ENCODE results near the gene ANO9. TPM values are rescaled to one million over a fixed set of nuclear protein-coding genes. Genes with fewer than 3 reads are reported as not detected.

The ANO9 gene
- total and polyA plus RNA-seq, 8 donors = 5.7 to 208 (median 31.6) TPM

DNA sequence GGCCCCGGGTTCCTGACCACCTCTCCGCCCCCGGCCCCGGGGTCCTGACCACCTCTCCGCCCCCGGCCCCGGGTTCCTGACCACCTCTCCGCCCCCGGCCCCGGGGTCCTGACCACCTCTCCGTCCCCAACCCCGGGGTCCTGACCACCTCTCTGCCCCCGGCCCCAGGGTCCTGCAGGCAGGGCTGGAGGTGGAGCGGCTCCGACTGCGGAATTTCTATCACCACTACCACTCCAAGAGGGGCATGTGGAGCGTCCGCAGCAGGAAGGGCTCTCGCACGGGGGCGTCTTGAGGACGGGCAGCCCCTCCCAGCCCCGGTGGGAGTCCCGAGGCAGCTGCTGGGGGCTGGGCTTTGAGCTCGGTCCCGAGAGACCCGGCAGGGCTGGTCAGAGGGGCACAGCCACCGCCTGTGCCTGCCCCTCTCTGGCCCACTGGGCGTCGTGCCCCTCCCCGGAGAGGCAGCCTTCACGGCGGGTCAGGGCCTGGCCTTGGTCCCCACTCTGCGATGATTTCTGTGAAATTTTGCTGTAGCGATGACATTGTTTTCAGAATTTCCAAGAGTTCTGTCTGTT lies 60.2 kb downstream of the ANO9 start:
- Histone ChIP-seq H3K27ac (no peak overlapping the region), H3K27me3 (peaks cover 0 to 24% (median 10%) of the 10 kb centered on the region in 3 donors), H3K9me3 (peaks cover 0 to 11% (median 7%) of the 10 kb centered on the region in 4 donors), H3K36me3 (no peaks in the 10 kb centered on the region), H3K4me1 (no peaks in the 10 kb centered on the region), H3K4me3 (no peak overlapping the region)
- DNase-seq = no peak
- intact Hi-C loops (cut with DNase I; ENCODE audit: low total_unique reads) = no loop called here
- 72 to 88% (median 78%) methylated on average over 9 to 30 of the region's 35 CpGs for WGBS, 5 donors
- TF ChIP-seq EP300 (IDR thresholded peaks at IDR 0.05) (no peak), POLR2AphosphoS5 (IDR thresholded peaks at IDR 0.05) (no peak), POLR2A (IDR thresholded peaks at IDR 0.05) (no peak), CTCF (IDR thresholded peaks at IDR 0.05) (no peak)

DNA sequence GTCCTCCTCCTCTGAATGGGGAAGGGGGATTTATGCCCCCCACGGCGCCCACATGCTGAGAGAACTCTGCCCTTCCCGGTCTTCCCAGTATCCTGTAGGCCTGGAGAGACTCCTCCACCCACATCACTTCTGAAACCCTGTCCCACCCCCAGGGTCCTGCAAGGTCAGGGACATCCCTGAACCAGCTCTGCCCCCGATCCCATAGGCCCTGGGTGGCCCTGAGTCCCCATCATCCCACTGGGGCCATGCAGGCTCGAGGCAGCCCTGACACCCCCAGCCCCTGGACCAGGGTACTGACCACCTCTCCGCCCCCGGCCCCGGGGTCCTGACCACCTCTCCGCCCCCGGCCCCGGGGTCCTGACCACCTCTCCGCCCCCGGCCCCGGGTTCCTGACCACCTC lies 60.8 kb downstream of the ANO9 start:
- DNase-seq = no peak

GRCh38 chr11:380491-380890 lies 61.3 kb downstream of the ANO9 start:
- Histone ChIP-seq H3K9me3 (no peaks in the 10 kb centered on the region), H3K27me3 (peaks cover 0 to 26% (median 10%) of the 10 kb centered on the region in 3 donors), H3K36me3 (no peaks in the 10 kb centered on the region), H3K4me3 (no peak overlapping the region), H3K4me1 (no peaks in the 10 kb centered on the region), H3K27ac (no peak overlapping the region)
- TF ChIP-seq POLR2A (IDR thresholded peaks at IDR 0.05) = no peak
- no peak for TF ChIP-seq EP300 (IDR thresholded peaks at IDR 0.05)
- no peak for TF ChIP-seq POLR2AphosphoS5 (IDR thresholded peaks at IDR 0.05)
- TF ChIP-seq CTCF (IDR thresholded peaks at IDR 0.05) = no peak
- intact Hi-C loops (cut with DNase I; ENCODE audit: low total_unique reads) = no loop called here
- WGBS, 5 donors = 87 to 93% (median 91%) methylated on average over 9 to 23 of the region's 23 CpGs
- DNase-seq = no peak

More for the DNA sequence above, 60.8 kb downstream of the ANO9 start:
- Histone ChIP-seq H3K36me3 (no peaks in the 10 kb centered on the region), H3K4me1 (no peaks in the 10 kb centered on the region), H3K27me3 (peaks cover 0 to 24% (median 10%) of the 10 kb centered on the region in 3 donors), H3K27ac (no peak overlapping the region), H3K9me3 (peaks cover 0 to 5% (median 1%) of the 10 kb centered on the region in 4 donors), H3K4me3 (no peak overlapping the region)
- no peak for TF ChIP-seq POLR2A (IDR thresholded peaks at IDR 0.05)
- no peak for TF ChIP-seq CTCF (IDR thresholded peaks at IDR 0.05)
- TF ChIP-seq EP300 (IDR thresholded peaks at IDR 0.05) = no peak
- no peak for TF ChIP-seq POLR2AphosphoS5 (IDR thresholded peaks at IDR 0.05)
- WGBS, 5 donors = 83 to 98% (median 90%) methylated on average over 7 to 13 of the region's 14 CpGs
- intact Hi-C loops (cut with DNase I; ENCODE audit: low total_unique reads) = no loop called here

DNA sequence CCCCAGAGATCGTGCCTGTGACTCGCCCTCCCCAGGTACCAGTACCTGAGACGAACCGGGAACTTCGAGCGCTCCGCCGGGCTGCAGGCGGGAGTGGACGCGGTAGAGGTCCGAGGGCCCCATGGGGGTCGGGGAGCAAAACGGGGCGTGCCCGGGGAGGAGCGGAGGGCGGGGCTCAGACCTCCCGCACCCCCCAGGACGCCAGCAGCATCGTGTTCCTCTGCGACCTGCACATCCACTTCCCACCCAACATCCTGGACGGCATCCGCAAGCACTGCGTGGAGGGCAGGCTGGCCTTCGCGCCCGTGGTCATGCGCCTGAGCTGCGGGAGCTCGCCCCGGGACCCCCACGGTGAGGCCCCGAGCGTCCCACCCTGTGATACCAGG lies 61.7 kb downstream of the ANO9 start:
- Histone ChIP-seq H3K4me1 (no peaks in the 10 kb centered on the region), H3K27me3 (peaks cover 0 to 30% (median 10%) of the 10 kb centered on the region in 3 donors), H3K9me3 (no peaks in the 10 kb centered on the region), H3K27ac (no peak overlapping the region), H3K36me3 (no peaks in the 10 kb centered on the region), H3K4me3 (no peak overlapping the region)
- intact Hi-C loops (cut with DNase I; ENCODE audit: low total_unique reads) = no loop called here
- WGBS, 5 donors = 91 to 96% (median 94%) methylated on average over 28 to 35 of the region's 35 CpGs
- TF ChIP-seq EP300 (IDR thresholded peaks at IDR 0.05) = no peak
- no peak for TF ChIP-seq POLR2A (IDR thresholded peaks at IDR 0.05)
- no peak for TF ChIP-seq POLR2AphosphoS5 (IDR thresholded peaks at IDR 0.05)
- TF ChIP-seq CTCF (IDR thresholded peaks at IDR 0.05) = no peak
- DNase-seq = no peak

Data from stomach (tissue), 9 donors.